Bronchial epithelial cell (primary cell): Measurements from ENCODE around the gene ATN1. TPM values are rescaled to one million over a fixed set of nuclear protein-coding genes. Genes with fewer than 3 reads are reported as not detected.

Experiments used
- DNase-seq: peaks from one replicate; pipeline ENCODE4 v3.0.0-alpha.2; 2010; ENCODE audit warnings: low read depth
- FAIRE-seq: peaks from 2 replicates; lab custom pipeline; 2011; peaks lifted over from hg19 to GRCh38; lab: Jason Lieb, UNC
- H3K27me3 ChIP-seq: 2 replicates; pipeline ENCODE4 v1.5.1; 2011; ENCODE audit warnings: low read length; ENCODE audit not compliant: control insufficient read depth, insufficient read depth
- H3K36me3 ChIP-seq: 2 replicates; pipeline ENCODE4 v1.5.1; 2011; ENCODE audit warnings: low read length; ENCODE audit not compliant: control insufficient read depth, insufficient read depth
- H3K4me3 ChIP-seq: 2 replicates; pipeline ENCODE4 v1.5.1; 2011; ENCODE audit warnings: mild to moderate bottlenecking, low read depth, low read length, control low read depth
- total RNA-seq: library from RNA; depleted of rRNA; stranded (reverse); fragments of >200 nt; gene quantifications from 2 replicates; pipeline ENCODE4 v1.2.1, GENCODE V29; 2014
- TF ChIP-seq, protein P1 (sequence below): IDR thresholded peaks from 2 replicates; pipeline ENCODE4 v1.5.1; 2011; ENCODE audit warnings: mild to moderate bottlenecking, moderate library complexity, low read length, control low read depth, inconsistent platforms; ENCODE audit not compliant: insufficient read depth, severe bottlenecking

The ATN1 gene
- total RNA-seq, 1 donor from 2014 or later, result 7.1 TPM

DNA sequence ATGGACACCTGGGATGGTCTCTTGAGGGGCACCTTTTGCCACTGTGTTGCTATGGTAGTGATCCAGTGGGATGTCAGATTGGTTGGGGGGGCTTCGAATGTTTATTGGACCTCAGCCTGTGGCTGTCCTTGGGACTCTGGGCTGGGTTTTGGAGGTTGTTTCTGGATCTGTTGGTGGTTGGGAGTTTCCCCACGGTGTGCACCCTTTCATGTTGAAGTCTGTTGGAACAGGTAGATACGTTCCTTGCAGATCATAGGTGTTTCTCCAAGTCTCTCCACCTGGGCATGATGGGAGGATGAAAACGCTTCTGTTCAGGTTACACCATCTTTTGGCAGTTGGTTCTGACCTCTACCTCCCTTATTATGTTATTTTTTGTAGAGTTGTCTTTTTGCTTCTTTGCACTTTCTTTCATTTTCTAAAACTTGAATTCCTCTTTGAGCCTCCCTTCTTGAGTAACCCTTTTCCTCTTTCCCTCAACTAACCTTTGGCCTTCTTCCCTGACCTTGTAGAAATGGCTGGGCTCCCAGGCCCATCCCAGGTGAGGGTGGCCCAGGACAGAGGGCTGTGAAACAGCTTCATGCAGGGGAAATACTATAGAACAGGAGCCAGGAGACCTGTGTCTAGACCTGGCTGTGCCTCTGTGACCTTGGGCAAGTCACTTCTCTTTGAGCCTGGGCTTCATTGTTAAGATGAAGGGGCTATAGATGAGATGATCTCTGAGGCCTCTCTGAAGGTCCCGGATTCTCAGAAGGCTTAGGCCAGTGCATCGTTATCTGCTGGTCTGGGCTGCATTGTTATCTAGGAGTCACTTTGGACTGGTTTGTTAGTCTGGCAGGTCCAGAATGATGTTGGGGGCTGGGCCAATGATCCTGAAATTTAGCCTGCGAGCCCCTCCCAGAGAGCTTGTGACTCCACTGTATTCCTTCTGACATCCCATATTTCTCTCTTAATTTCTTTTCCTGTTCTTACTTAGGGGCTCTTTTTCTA is 2.0 kb downstream of the ATN1 start:
- H3K27me3 ChIP-seq, result no peaks in the 10 kb centered on the region
- DNase-seq, result no peak
- peak overlapping the region; percentile 69 for H3K4me3 ChIP-seq
- TF ChIP-seq, protein P1, sequence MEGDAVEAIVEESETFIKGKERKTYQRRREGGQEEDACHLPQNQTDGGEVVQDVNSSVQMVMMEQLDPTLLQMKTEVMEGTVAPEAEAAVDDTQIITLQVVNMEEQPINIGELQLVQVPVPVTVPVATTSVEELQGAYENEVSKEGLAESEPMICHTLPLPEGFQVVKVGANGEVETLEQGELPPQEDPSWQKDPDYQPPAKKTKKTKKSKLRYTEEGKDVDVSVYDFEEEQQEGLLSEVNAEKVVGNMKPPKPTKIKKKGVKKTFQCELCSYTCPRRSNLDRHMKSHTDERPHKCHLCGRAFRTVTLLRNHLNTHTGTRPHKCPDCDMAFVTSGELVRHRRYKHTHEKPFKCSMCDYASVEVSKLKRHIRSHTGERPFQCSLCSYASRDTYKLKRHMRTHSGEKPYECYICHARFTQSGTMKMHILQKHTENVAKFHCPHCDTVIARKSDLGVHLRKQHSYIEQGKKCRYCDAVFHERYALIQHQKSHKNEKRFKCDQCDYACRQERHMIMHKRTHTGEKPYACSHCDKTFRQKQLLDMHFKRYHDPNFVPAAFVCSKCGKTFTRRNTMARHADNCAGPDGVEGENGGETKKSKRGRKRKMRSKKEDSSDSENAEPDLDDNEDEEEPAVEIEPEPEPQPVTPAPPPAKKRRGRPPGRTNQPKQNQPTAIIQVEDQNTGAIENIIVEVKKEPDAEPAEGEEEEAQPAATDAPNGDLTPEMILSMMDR, result no peak
- no peak for FAIRE-seq
- H3K36me3 ChIP-seq, result no peaks in the 10 kb centered on the region

DNA sequence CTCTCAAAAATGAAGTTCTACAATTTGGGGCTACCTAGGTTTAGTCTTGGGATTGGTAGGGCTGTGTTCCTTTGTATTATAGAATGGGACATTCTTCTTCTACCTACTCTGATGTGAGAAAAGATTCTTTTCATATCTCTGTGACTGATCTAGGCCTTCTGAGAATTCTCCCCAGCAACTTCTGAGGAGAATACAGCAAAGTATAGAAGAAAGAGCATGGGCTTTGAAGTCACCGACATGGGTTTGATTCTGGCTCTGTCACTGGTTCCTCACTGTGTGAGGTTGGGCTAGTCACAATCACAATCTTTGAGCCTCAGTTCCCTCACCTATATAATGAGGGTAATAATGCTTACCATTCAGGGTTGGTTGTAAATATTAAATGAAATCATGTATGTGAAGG is 5.0 kb downstream of the ATN1 start:
- Histone ChIP-seq H3K36me3 (peaks cover 4% of the 10 kb centered on the region), H3K27me3 (no peaks in the 10 kb centered on the region), H3K4me3 (no peak overlapping the region)
- TF ChIP-seq, protein P1, result no peak
- DNase-seq, result no peak
- FAIRE-seq, result no peak

DNA sequence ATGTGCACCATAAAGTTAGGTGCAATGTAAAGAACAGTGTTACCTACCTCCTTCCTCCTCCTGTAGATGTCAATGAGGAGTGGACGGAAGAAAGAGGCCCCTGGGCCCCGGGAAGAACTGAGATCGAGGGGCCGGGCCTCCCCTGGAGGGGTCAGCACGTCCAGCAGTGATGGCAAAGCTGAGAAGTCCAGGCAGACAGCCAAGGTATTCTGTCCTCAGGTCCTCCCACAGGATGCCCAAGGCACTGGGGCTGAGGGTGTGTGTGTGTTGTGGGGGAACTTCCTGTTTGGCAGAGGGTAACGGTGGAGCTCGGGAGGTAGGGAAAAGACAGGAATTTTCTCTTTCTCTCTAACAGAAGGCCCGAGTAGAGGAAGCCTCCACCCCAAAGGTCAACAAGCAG is 6.4 kb downstream of the ATN1 start:
- peaks cover 7% of the 10 kb centered on the region for H3K36me3 ChIP-seq
- DNase-seq (no peak), FAIRE-seq (no peak)
- H3K27me3 ChIP-seq, result no peaks in the 10 kb centered on the region
- TF ChIP-seq, protein P1, result no peak
- no peak overlapping the region for H3K4me3 ChIP-seq

- H3K27me3 ChIP-seq, result no peaks in the 10 kb centered on the region
- no peak for DNase-seq
- TF ChIP-seq, protein P1, result no peak
- no peak for FAIRE-seq
- peaks cover 9% of the 10 kb centered on the region for H3K36me3 ChIP-seq
- H3K4me3 ChIP-seq, result no peak overlapping the region
Measured at GRCh38 chr12:6935371-6936193, 7.8 kb downstream of the ATN1 start.

DNA sequence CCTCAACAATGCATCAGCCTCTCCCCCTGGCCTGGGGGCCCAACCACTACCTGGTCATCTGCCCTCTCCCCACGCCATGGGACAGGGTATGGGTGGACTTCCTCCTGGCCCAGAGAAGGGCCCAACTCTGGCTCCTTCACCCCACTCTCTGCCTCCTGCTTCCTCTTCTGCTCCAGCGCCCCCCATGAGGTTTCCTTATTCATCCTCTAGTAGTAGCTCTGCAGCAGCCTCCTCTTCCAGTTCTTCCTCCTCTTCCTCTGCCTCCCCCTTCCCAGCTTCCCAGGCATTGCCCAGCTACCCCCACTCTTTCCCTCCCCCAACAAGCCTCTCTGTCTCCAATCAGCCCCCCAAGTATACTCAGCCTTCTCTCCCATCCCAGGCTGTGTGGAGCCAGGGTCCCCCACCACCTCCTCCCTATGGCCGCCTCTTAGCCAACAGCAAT is 8.5 kb downstream of the ATN1 start:
- FAIRE-seq, result no peak
- TF ChIP-seq, protein P1, result no peak
- H3K36me3 ChIP-seq, result peaks cover 13% of the 10 kb centered on the region

More for the DNA sequence above, 8.5 kb downstream of the ATN1 start:
- no peak for DNase-seq
- H3K4me3 ChIP-seq, result no peak overlapping the region
- H3K27me3 ChIP-seq, result no peaks in the 10 kb centered on the region
